ENCODE data around the gene CPXM1.
"Not testable (repeated sequence)": the region's sequence is repeated elsewhere in the genome, so short reads cannot be mapped to it uniquely, and the experiment has no call there.

The CPXM1 gene

DNA sequence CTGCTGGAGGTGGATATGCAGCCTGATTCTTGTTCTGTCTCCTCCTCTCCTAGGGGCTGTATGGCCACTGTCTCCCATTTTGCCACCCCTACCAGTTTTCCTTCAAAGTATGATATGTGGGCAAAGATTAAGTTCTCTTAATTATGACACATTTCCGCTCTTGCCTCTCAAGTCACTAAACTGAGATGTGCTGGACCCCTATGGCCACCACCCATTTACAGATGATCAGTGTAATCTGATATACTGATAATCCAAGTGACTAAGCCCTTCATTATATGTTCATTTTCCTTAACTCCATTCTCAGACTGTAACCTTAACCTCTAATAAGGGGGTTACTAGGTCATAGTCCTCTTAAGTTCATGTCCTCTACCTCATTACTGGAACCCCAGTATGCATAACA is 13.6 kb upstream of the CPXM1 start:
- H3K9ac ChIP-seq (ENCODE audit: low read depth, low read length, poor library complexity, severe bottlenecking), result peak overlapping the region; percentile 8
- no peaks in the 10 kb centered on the region for H3K79me2 ChIP-seq (ENCODE audit: insufficient read depth, low read length)
- H3F3A ChIP-seq (ENCODE audit: low read depth), result no peaks in the 10 kb centered on the region
- no peak overlapping the region for H2AFZ ChIP-seq (ENCODE audit: low read length)
- H3K4me3 ChIP-seq (ENCODE audit: low read length, poor library complexity, severe bottlenecking), result no peak overlapping the region
- no peak for TF ChIP-seq EZH2phosphoT487 (IDR thresholded peaks at IDR 0.05; ENCODE audit: borderline replicate concordance)
- TF ChIP-seq, protein P1, sequence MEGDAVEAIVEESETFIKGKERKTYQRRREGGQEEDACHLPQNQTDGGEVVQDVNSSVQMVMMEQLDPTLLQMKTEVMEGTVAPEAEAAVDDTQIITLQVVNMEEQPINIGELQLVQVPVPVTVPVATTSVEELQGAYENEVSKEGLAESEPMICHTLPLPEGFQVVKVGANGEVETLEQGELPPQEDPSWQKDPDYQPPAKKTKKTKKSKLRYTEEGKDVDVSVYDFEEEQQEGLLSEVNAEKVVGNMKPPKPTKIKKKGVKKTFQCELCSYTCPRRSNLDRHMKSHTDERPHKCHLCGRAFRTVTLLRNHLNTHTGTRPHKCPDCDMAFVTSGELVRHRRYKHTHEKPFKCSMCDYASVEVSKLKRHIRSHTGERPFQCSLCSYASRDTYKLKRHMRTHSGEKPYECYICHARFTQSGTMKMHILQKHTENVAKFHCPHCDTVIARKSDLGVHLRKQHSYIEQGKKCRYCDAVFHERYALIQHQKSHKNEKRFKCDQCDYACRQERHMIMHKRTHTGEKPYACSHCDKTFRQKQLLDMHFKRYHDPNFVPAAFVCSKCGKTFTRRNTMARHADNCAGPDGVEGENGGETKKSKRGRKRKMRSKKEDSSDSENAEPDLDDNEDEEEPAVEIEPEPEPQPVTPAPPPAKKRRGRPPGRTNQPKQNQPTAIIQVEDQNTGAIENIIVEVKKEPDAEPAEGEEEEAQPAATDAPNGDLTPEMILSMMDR (conservative IDR thresholded peaks at IDR 0.05; ENCODE audit: low read length), result no peak
- no peaks in the 10 kb centered on the region for H3K9me2 ChIP-seq (replicated peaks; ENCODE audit: low read depth, low read length)
- no peaks in the 10 kb centered on the region for H3K9me3 ChIP-seq (ENCODE audit: insufficient read depth, low read depth, low read length)
- no peaks in the 10 kb centered on the region for H3K27me3 ChIP-seq (ENCODE audit: insufficient read depth, low read length, poor library complexity, severe bottlenecking)
- no peaks in the 10 kb centered on the region for H3K36me3 ChIP-seq (ENCODE audit: insufficient read depth, low read length)
- peaks cover 26% of the 10 kb centered on the region for H3K4me1 ChIP-seq (ENCODE audit: insufficient read depth, low read length, poor library complexity, severe bottlenecking)
- H3K4me2 ChIP-seq (ENCODE audit: low read depth, low read length, poor library complexity, severe bottlenecking), result peak overlapping the region; percentile 25
- H4K20me1 ChIP-seq (ENCODE audit: insufficient read depth, low read length, poor library complexity, severe bottlenecking), result no peaks in the 10 kb centered on the region

GRCh38 chr20:2812189-2812588 is 11.8 kb upstream of the CPXM1 start:
- no peaks in the 10 kb centered on the region for H4K20me1 ChIP-seq (ENCODE audit: insufficient read depth, low read length, poor library complexity, severe bottlenecking)
- TF ChIP-seq EZH2phosphoT487 (IDR thresholded peaks at IDR 0.05; ENCODE audit: borderline replicate concordance), result no peak
- TF ChIP-seq, protein P1 (conservative IDR thresholded peaks at IDR 0.05; ENCODE audit: low read length), result no peak

DNA sequence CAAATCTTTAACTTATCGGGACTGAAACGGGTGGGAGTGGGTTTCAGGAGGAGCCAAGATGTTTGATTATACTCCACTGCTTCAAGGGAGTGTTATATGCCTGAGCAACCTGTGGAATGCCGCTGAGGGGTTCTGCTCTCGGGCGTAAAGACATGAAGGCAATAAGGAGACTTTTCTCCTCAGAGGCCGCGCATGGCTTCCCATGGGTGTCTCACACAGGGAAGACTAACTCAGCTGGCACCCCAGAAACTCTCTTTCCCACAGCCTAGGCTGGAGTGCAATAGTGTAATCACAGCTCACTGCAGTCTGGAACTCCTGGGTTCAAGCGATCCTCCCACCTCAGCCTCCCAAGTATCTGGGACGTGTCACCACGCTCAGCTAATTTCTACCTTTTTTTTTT is 9.3 kb upstream of the CPXM1 start:
- Histone ChIP-seq H3F3A (ENCODE audit: low read depth) (no peaks in the 10 kb centered on the region), H3K9me2 (replicated peaks; ENCODE audit: low read depth, low read length) (no peaks in the 10 kb centered on the region), H3K9me3 (ENCODE audit: insufficient read depth, low read depth, low read length) (no peaks in the 10 kb centered on the region), H3K9ac (ENCODE audit: low read depth, low read length, poor library complexity, severe bottlenecking) (no peak overlapping the region), H3K4me3 (ENCODE audit: low read length, poor library complexity, severe bottlenecking) (no peak overlapping the region), H3K27me3 (ENCODE audit: insufficient read depth, low read length, poor library complexity, severe bottlenecking) (no peaks in the 10 kb centered on the region), H3K4me2 (ENCODE audit: low read depth, low read length, poor library complexity, severe bottlenecking) (no peak overlapping the region), H3K79me2 (ENCODE audit: insufficient read depth, low read length) (no peaks in the 10 kb centered on the region), H4K20me1 (ENCODE audit: insufficient read depth, low read length, poor library complexity, severe bottlenecking) (no peaks in the 10 kb centered on the region), H3K4me1 (ENCODE audit: insufficient read depth, low read length, poor library complexity, severe bottlenecking) (peaks cover 9% of the 10 kb centered on the region), H3K36me3 (ENCODE audit: insufficient read depth, low read length) (no peaks in the 10 kb centered on the region), H2AFZ (ENCODE audit: low read length) (no peak overlapping the region)
- TF ChIP-seq, protein P1 (conservative IDR thresholded peaks at IDR 0.05; ENCODE audit: low read length), result no peak
- no peak for TF ChIP-seq EZH2phosphoT487 (IDR thresholded peaks at IDR 0.05; ENCODE audit: borderline replicate concordance)

More at GRCh38 chr20:2812189-2812588, 11.8 kb upstream of the CPXM1 start:
- Histone ChIP-seq H3F3A (ENCODE audit: low read depth) (no peaks in the 10 kb centered on the region), H3K27me3 (ENCODE audit: insufficient read depth, low read length, poor library complexity, severe bottlenecking) (no peaks in the 10 kb centered on the region), H3K4me1 (ENCODE audit: insufficient read depth, low read length, poor library complexity, severe bottlenecking) (peaks cover 26% of the 10 kb centered on the region), H2AFZ (ENCODE audit: low read length) (no peak overlapping the region), H3K36me3 (ENCODE audit: insufficient read depth, low read length) (no peaks in the 10 kb centered on the region), H3K9me3 (ENCODE audit: insufficient read depth, low read depth, low read length) (no peaks in the 10 kb centered on the region), H3K9ac (ENCODE audit: low read depth, low read length, poor library complexity, severe bottlenecking) (no peak overlapping the region), H3K79me2 (ENCODE audit: insufficient read depth, low read length) (no peaks in the 10 kb centered on the region), H3K9me2 (replicated peaks; ENCODE audit: low read depth, low read length) (no peaks in the 10 kb centered on the region), H3K4me3 (ENCODE audit: low read length, poor library complexity, severe bottlenecking) (no peak overlapping the region), H3K4me2 (ENCODE audit: low read depth, low read length, poor library complexity, severe bottlenecking) (no peak overlapping the region)

DNA sequence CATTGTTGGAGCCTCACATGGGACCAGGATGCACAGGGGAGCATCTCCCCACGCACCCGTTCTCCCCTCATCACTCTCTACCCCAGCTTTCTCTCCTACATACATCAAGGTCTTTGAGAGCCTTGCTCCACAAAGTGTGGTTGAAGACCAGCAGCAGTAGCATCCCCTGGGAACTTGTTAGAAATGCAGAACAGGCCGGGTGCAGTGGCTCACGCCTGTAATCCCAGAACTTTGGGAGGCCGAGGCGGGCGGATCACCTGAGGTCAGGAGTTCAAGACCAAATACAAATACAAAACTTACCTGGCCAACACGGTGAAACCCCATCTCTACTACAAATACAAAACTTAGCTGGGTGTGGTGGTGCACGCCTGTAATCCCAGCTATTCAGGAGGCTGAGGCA is 7.5 kb upstream of the CPXM1 start:
- H3K4me2 ChIP-seq (ENCODE audit: low read depth, low read length, poor library complexity, severe bottlenecking); H4K20me1 ChIP-seq (ENCODE audit: insufficient read depth, low read length, poor library complexity, severe bottlenecking); H3K79me2 ChIP-seq (ENCODE audit: insufficient read depth, low read length); H3K36me3 ChIP-seq (ENCODE audit: insufficient read depth, low read length); H3K4me1 ChIP-seq (ENCODE audit: insufficient read depth, low read length, poor library complexity, severe bottlenecking); H3F3A ChIP-seq (ENCODE audit: low read depth); H3K9me2 ChIP-seq (replicated peaks; ENCODE audit: low read depth, low read length); H2AFZ ChIP-seq (ENCODE audit: low read length); H3K27me3 ChIP-seq (ENCODE audit: insufficient read depth, low read length, poor library complexity, severe bottlenecking); H3K4me3 ChIP-seq (ENCODE audit: low read length, poor library complexity, severe bottlenecking); H3K9ac ChIP-seq (ENCODE audit: low read depth, low read length, poor library complexity, severe bottlenecking); H3K9me3 ChIP-seq (ENCODE audit: insufficient read depth, low read depth, low read length): not testable (repeated sequence)

Measured in Loucy (cell line).